Osteocyte (in vitro differentiated cells): ENCODE measurements around the gene OR6F1. TPM values are rescaled to one million over a fixed set of nuclear protein-coding genes. Genes with fewer than 3 reads are reported as not detected.

Experiments used
- DNase-seq: peaks from one replicate; pipeline ENCODE4 v3.0.0; 2021; ENCODE audit warnings: mixed read lengths; ENCODE audit not compliant: unreplicated experiment; ENCODE audit errors: extremely low spot score
- H3K27ac Mint-ChIP-seq: one replicate; pipeline ENCODE4 v1.8.0; 2021; ENCODE audit warnings: mild to moderate bottlenecking, mixed read lengths; ENCODE audit not compliant: unreplicated experiment
- H3K27me3 Mint-ChIP-seq: one replicate; pipeline ENCODE4 v1.8.0; 2021; ENCODE audit warnings: mixed read lengths; ENCODE audit not compliant: unreplicated experiment
- H3K36me3 Mint-ChIP-seq: one replicate; pipeline ENCODE4 v1.8.0; 2021; ENCODE audit warnings: mixed read lengths; ENCODE audit not compliant: unreplicated experiment
- H3K4me1 Mint-ChIP-seq: one replicate; pipeline ENCODE4 v1.8.0; 2021; ENCODE audit warnings: mixed read lengths; ENCODE audit not compliant: unreplicated experiment
- H3K4me3 Mint-ChIP-seq: one replicate; pipeline ENCODE4 v1.8.0; 2021; ENCODE audit warnings: mild to moderate bottlenecking, moderate library complexity, mixed read lengths; ENCODE audit not compliant: unreplicated experiment
- H3K9me3 Mint-ChIP-seq: one replicate; pipeline ENCODE4 v1.8.0; 2021; ENCODE audit warnings: mixed read lengths; ENCODE audit not compliant: unreplicated experiment
- CTCF ChIP-seq: fragments of 200-600 bp; sonication (generic); IDR thresholded peaks from 2 replicates; pipeline ENCODE4 v1.5.0; 2021; ENCODE audit warnings: antibody characterized with exemption, mild to moderate bottlenecking, moderate library complexity
- total RNA-seq: library from RNA; stranded (reverse); gene quantifications from 2 replicates; pipeline ENCODE4 v1.2.1, GENCODE V29; 2021

OR6F1 gene
- total RNA-seq, 1 donor from 2014 or later, result not detected

- DNase-seq, result no peak
- H3K27ac Mint-ChIP-seq, result no peak within 1 kb of the TSS
- no peaks in the 10 kb centered on the region for H3K9me3 Mint-ChIP-seq
- H3K4me1 Mint-ChIP-seq, result no peaks in the 10 kb centered on the region
- TF ChIP-seq CTCF, result no peak
- H3K27me3 Mint-ChIP-seq, result no peaks in the 10 kb centered on the region
- no peak within 1 kb of the TSS for H3K4me3 Mint-ChIP-seq
- H3K36me3 Mint-ChIP-seq, result no peaks in the 10 kb centered on the region
These were observed 36.8 kb downstream of the OR6F1 start, which contains the start of gene OR13G1 for GRCh38 chr1:247679639-247680038. TSS of gene OR13G1 (minus strand) at chr1:247679739. CDS start at chr1:247673041, 6,698 bp downstream.

GRCh38 chr1:247669225-247669624 lies 47.2 kb downstream of the OR6F1 start:
- Mint-ChIP-seq H3K9me3 (peaks cover 6% of the 10 kb centered on the region), H3K36me3 (no peaks in the 10 kb centered on the region), H3K4me3 (no peak overlapping the region), H3K27me3 (no peaks in the 10 kb centered on the region), H3K27ac (no peak overlapping the region), H3K4me1 (no peaks in the 10 kb centered on the region)
- no peak for TF ChIP-seq CTCF
- no peak for DNase-seq

Other genes starting within 250 kb of the OR6F1 start
- gene OR2C3, start 180.2 kb downstream of the OR6F1 start, total RNA-seq, result not detected in 2 replicates
- gene GCSAML, start 167.5 kb downstream of the OR6F1 start, total RNA-seq, result not detected in 2 replicates
- gene OR2G2, start 128.3 kb downstream of the OR6F1 start, total RNA-seq, result not detected in 2 replicates
- gene OR2G3, start 111.1 kb downstream of the OR6F1 start, total RNA-seq, result not detected in 2 replicates
- gene OR13G1, start 36.9 kb downstream of the OR6F1 start, total RNA-seq, result not detected in 2 replicates
- gene OR14K1, start 22.0 kb upstream of the OR6F1 start, total RNA-seq, result not detected in 2 replicates
- gene OR14A2, start 31.5 kb upstream of the OR6F1 start, total RNA-seq, result not detected in 2 replicates
- gene OR1C1, start 43.9 kb upstream of the OR6F1 start, total RNA-seq, result not detected in 2 replicates
- gene OR14A16, start 107.5 kb upstream of the OR6F1 start, total RNA-seq, result not detected in 2 replicates
- gene OR11L1, start 125.2 kb upstream of the OR6F1 start, total RNA-seq, result not detected in 2 replicates
- 1.2 and 1.5 TPM in 2 replicates for gene TRIM58, start 140.5 kb upstream of the OR6F1 start, total RNA-seq
- gene OR2W3, start 178.9 kb upstream of the OR6F1 start, total RNA-seq, result 0.52 and 0.75 TPM in 2 replicates
- gene OR2T8, start 203.6 kb upstream of the OR6F1 start, total RNA-seq, result not detected in 2 replicates
- gene OR2AJ1, start 208.2 kb upstream of the OR6F1 start, total RNA-seq, result not detected in 2 replicates
- gene OR2L8, start 232.2 kb upstream of the OR6F1 start, total RNA-seq, result not detected in 2 replicates
- not detected in 2 replicates for gene OR2AK2, start 248.6 kb upstream of the OR6F1 start, total RNA-seq